Measurements from ENCODE around the gene KAT6B.

KAT6B gene

GRCh38 chr10:74987339-74988053 is 161.1 kb downstream of the KAT6B start:
- DNase-seq (ENCODE audit: low read depth in 2 of 2), result no peak

- DNase-seq (ENCODE audit: low read depth in 2 of 2), result no peak
Observed at GRCh38 chr10:74988054-74988775, 161.8 kb downstream of the KAT6B start.

DNA sequence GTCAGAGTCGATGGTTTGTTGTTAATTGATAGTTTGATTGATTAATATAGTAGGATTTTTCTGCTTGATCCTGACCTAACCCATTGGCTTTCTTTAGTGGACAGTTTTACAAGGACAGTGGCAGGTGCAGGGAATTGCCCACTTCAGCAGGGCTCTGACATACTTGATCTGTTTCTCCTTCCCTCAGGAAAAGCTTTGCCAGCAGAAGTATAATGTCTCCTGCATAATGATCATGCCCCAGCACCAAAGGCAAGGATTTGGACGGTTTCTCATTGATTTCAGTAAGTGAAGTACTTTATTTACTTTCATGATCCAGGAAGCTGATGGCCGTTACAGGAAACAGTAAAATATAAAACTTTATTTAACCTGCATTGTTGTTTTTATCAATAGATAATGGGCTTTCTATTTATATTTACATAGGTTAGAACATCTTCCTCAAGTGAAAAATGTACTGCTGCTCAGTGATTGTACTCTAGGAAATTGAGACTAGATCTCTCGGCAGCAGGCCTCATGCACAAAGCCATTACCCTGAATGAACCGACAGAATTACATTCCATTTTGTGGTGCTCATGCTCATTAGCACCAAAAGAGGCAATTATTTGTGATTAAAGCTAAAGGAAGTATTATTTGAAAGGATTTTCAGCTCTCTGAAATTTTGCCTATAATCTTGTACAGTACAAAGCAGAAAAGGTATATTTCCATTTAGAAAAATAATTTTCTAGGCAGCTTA is 162.6 kb downstream of the KAT6B start:
- DNase-seq (ENCODE audit: low read depth in 2 of 2), result no peak

DNA sequence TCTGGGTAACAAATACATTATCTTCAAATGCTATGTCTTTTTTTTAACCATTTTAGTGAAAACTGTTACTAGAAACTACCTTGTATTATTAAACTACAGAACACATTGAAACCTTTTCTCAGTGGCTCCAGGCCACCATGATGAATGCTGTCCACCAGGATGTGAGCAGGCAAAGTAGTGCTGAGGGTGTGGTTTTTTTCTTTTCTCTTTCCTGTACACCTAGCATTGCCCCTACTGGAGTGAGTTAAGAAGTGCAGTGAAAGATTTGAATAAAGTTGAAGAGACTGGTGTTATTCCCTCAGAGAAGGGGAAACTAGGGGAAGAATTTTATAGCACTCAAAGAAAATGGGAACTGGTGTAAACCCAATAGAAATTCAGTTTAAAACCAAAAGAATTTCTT is 165.0 kb downstream of the KAT6B start:
- DNase-seq (ENCODE audit: low read depth in 2 of 2), result no peak

GRCh38 chr10:74992068-74992467 is 165.7 kb downstream of the KAT6B start:
- no peak for DNase-seq (ENCODE audit: low read depth in 2 of 2)

- no peak for DNase-seq (ENCODE audit: low read depth in 2 of 2)
Observed at GRCh38 chr10:74993649-74994048, 167.2 kb downstream of the KAT6B start.

DNA sequence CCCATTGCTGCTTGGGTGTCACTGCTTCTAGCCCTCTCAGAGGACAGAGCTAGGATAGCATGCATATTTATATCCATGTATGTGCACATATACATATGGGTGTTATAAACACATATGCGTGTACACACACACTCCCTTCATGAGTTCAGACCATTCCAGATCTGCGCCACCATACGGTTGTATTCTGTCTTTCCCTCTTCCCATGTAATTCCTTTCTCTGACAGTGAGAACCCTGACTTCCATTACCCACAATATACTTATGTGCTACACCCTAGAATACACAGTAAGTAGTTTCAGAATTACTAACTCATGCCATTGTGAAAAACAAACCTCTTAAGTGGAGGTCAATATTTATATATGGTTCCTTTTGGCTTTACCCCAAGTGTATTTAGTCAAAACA is 168.5 kb downstream of the KAT6B start:
- no peak for DNase-seq (ENCODE audit: low read depth in 2 of 2)

- DNase-seq (ENCODE audit: low read depth in 2 of 2), result no peak
Observed at GRCh38 chr10:74995806-74996205, 169.4 kb downstream of the KAT6B start.

DNA sequence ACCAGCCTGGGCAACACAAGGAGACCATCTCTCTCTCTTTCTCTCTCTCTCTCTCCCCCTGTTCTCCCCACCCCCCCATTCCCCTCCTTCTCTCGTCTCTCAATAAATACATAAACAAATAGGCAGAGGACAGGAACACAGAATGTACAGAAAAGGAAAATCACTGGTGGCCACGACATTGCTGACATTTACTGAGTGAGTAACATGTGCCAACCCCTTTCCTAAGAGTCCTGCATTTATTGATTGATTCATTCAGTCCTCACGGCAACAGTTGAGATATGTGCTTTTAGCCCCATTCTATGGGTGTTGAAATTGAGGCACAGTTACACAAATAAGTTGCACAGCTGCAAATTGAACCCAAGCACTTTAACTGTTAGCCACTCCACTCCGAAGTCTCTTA is 170.8 kb downstream of the KAT6B start:
- no peak for DNase-seq (ENCODE audit: low read depth in 2 of 2)

- DNase-seq (ENCODE audit: low read depth in 2 of 2), result peak in 1 of 2 donors; percentile 10
Observed at GRCh38 chr10:75000748-75001321, 174.4 kb downstream of the KAT6B start.

DNA sequence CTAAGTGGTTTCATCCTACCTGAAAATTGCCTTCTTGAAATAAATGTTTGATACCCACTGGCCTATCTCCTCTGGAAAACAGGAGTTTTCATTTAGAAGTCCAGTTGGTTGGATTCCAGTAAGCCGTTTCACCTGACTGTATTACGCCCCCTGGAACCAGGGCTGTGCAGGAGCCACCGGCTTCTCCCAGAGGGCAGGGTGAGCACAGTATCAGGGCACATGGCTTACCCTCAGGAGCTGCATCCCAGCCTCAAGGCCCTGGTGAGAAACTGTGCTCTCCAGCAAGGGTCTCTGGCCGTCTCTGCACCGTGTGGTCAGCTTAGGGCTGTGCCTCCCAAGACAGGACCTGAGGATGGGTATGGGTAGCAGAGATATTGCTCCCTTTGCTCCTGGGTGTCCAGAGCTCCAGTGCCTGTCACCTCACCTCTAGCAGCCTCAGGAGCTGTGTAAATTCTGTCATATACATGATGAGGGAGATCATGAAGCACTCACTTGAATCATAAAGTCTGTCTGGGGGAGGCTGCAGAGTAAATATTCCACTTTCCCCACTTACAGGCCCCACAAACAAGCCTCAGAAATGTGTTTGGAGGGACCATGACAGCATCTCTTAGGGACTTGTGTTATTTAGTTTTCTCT is 175.4 kb downstream of the KAT6B start:
- DNase-seq (ENCODE audit: low read depth in 2 of 2), result no peak

DNA sequence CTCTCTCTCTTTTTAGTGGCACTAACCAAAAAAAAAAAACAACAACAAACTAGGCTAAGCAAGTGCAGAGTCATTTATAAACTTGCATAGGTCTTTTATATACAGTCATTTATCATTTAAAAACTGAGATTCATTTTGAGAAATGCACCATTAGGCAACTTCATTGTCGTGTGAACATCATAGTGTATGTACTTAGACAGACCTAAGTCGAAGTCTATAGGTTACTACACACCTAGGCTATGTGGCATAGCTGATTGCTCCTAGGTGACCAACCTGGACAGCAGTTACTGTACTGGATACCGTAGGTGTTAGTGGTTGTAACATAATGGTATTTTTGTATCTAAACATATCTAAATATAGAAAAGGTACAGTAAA is 175.9 kb downstream of the KAT6B start:
- DNase-seq (ENCODE audit: low read depth in 2 of 2), result no peak

DNA sequence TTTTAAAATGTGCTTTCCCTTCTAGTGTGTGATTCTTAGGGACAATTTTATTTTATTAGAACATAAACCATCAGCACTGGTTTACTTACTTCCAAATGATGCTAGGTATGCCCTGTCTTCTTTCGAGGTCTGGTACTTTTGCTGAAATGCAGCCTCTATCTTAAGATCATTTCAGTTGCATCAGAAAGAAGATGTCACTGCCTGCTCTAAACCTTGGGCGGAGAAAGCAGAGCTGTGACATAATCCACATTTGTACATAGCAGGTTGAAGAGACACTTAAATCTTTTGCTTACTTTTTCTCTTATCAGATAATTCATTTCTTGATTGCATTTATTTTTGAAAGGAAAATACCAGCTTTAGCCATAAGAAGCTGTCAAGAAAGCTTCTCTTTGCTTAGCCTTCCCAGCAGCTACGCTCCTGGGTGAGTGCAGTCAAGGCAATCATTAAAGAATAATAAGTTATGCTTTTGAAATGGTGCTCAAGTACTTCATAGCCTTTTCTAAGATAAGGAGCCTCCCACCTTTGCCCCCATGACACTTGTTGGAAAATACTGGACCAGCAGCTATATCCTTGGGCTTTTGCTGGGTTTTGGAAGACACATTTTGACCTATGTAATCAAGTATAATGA is 176.7 kb downstream of the KAT6B start:
- DNase-seq (ENCODE audit: low read depth in 2 of 2), result no peak

DNA sequence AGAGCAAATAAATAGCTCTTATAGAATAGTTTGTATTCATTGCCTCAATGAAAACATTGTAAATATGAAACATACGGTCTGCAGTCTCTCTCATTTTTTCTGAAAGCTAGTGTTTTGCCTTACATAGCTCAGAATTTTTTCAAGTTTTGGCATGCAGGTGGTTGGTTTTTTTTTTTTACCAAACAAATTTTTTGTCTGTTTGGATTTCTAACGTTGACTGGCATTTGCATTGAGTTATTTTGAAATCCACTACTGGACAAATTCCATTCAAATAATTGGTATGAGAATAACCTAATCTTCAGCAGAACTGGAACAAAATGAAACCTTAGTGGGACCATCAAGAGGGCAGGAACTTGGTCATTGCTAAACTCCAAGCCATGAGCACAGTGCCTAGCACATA is 177.5 kb downstream of the KAT6B start:
- no peak for DNase-seq (ENCODE audit: low read depth in 2 of 2)

GRCh38 chr10:75007646-75008045 is 181.2 kb downstream of the KAT6B start:
- DNase-seq (ENCODE audit: low read depth in 2 of 2), result no peak

DNA sequence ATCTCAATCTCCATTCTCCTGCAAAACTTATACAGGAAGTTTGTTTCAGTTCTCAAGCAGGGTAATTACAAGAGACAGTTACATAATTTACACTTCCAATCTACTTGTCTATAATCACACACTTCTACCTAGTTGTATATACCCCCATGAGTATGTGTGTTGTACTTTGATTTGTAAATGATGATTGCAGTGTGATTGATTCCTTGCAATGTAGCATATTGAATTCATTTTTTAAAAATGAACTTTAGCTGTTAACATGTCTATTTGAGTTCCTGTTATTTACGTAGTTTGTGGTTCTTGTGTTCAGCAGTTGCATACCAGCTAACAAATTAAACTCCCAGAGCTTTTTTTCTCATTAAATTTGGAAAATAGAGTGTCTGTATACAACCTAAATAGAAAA is 182.6 kb downstream of the KAT6B start:
- no peak for DNase-seq (ENCODE audit: low read depth in 2 of 2)

DNA sequence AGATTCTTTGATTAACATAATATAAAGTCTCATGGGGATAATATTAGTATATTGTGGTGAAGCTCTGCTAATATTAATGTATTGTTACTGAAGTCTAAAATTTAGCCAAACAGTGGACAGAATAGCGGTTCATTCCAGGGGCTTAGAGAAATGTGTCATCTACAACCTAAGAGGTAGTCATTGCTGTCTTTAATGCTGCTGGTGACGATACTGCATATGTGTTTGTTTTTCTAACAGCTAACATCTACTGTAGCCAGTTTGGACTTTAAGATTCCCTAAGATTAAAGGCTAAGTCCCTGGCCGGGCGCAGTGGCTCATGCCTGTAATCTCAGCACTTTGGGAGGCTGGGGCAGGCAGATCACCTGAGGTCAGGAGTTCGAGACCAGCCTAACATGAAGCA is 183.0 kb downstream of the KAT6B start:
- no peak for DNase-seq (ENCODE audit: low read depth in 2 of 2)

GRCh38 chr10:75010373-75010772 is 184.0 kb downstream of the KAT6B start:
- no peak for DNase-seq (ENCODE audit: low read depth in 2 of 2)

- no peak for DNase-seq (ENCODE audit: low read depth in 2 of 2)
Observed at GRCh38 chr10:75011221-75011620, 184.8 kb downstream of the KAT6B start.

- no peak for DNase-seq (ENCODE audit: low read depth in 2 of 2)
Observed at GRCh38 chr10:75012471-75012870, 186.1 kb downstream of the KAT6B start.

- DNase-seq (ENCODE audit: low read depth in 2 of 2), result no peak
Observed at GRCh38 chr10:75013007-75013406, 186.6 kb downstream of the KAT6B start.

GRCh38 chr10:75013522-75013921 is 187.1 kb downstream of the KAT6B start:
- DNase-seq (ENCODE audit: low read depth in 2 of 2), result no peak
